ENCODE measurements around the gene GABRA4. TPM values are rescaled to one million over a fixed set of nuclear protein-coding genes. Genes with fewer than 3 reads are reported as not detected.
A peak's percentile ranks its signal among the peaks of the same experiment; 100 is the strongest.

GABRA4 gene
- total and polyA plus RNA-seq, 10 of the 15 experiments (the other 5 are each of a cell fraction or from before 2014, with no cell fraction given) = 0.69 to 14.6 (median 1.1) TPM

- ChIA-PET POLR2A (no interaction called here), SMC1A (ENCODE audit: uncharacterized antibody, unreplicated experiment) (interaction anchor here (0.6 to 5.5 kb wide), 13 partner anchors 14 to 189 kb away, joined by 3 to 57 read pairs (median 5); no protein-coding TSS in a partner anchor), CTCF (interaction anchor here (0.7 to 6.3 kb wide), 25 partner anchors 21 to 703 kb away, joined by 3 to 79 read pairs (median 5); no protein-coding TSS in a partner anchor), RAD21 (ENCODE audit: unreplicated experiment) (interaction anchor here (0.7 to 3.0 kb wide), 15 partner anchors 17 to 188 kb away, joined by 3 to 52 read pairs (median 4); no protein-coding TSS in a partner anchor)
- 8% methylated on average over 39 of the region's 47 CpGs for WGBS (ENCODE audit: insufficient coverage, insufficient replicate concordance, low lambda C conversion rate, missing lambda C conversion rate)
- no peaks in the 10 kb centered on the region for H3K4me1 ChIP-seq (ENCODE audit: control insufficient read depth, insufficient read depth, low read length)
- peaks cover 2 to 10% of the 10 kb centered on the region in 2 experiments for H3K27me3 ChIP-seq (replicated peaks in 1 of 2; ENCODE audit: control insufficient read depth in 2 of 2, insufficient read depth in 2 of 2, low read length in 1 of 2)
- no peaks in the 10 kb centered on the region for H3K79me2 ChIP-seq (ENCODE audit: control insufficient read depth, insufficient read depth, low read length)
- no peaks in the 10 kb centered on the region for H4K20me1 ChIP-seq (ENCODE audit: control insufficient read depth, insufficient read depth)
- H3K4me3 ChIP-seq = peak overlapping the region; percentile 21; the same call in 1 of the 2 replicates
- H3K36me3 ChIP-seq (ENCODE audit: control insufficient read depth in 2 of 2, insufficient read depth in 2 of 2, low read length in 1 of 2) = no peaks in the 10 kb centered on the region
- peak; percentile 98 for ATAC-seq
- H2AFZ ChIP-seq (ENCODE audit: control insufficient read depth, low read depth, low read length) = peak overlapping the region; percentile 52; the same call in 1 of the 2 replicates
- BruUV-seq (replicated peaks) = no TSS peak
- H3K4me2 ChIP-seq (ENCODE audit: control insufficient read depth, insufficient read depth) = peak overlapping the region; percentile 36
- intact Hi-C loops (cut with micrococcal nuclease; ENCODE audit: unreplicated experiment) (loop anchor here (1.0 to 5.0 kb wide), 4 partner anchors 95 to 350 kb away; no protein-coding TSS in a partner anchor), in situ Hi-C loops (cut with MboI) (loop anchor here (5.0 kb wide), 1 partner anchor 100 kb away; no protein-coding TSS in a partner anchor)
- no peak overlapping the region for H3K27ac ChIP-seq (ENCODE audit: control insufficient read depth, insufficient read depth)
- H3K9me3 ChIP-seq (replicated peaks; ENCODE audit: control insufficient read depth, insufficient read depth, low read length) = no peaks in the 10 kb centered on the region
- DNase-seq (ENCODE audit: low read depth, low spot score) = no peak
- FAIRE-seq = peak; percentile 44
- no peak overlapping the region for H3K9ac ChIP-seq (ENCODE audit: control insufficient read depth, insufficient read depth, low read length)
- no peak for TF ChIP-seq E2F8 (IDR thresholded peaks at IDR 0.05; ENCODE audit: low read depth, partially characterized antibody)
- no peak for TF ChIP-seq SREBF2 (IDR thresholded peaks at IDR 0.05; ENCODE audit: low read length)
- no peak for TF ChIP-seq ATF7 (IDR thresholded peaks at IDR 0.05; ENCODE audit: low read depth)
- TF ChIP-seq ZBTB11 (CRISPR knock-in tag; IDR thresholded peaks at IDR 0.05) = no peak
- no peak for TF ChIP-seq MEF2A (IDR thresholded peaks at IDR 0.05; ENCODE audit: insufficient read depth, low read depth, low read length)
- TF ChIP-seq IRF5 (IDR thresholded peaks at IDR 0.05; ENCODE audit: borderline replicate concordance) = no peak
- TF ChIP-seq PRDM15 (CRISPR knock-in tag; IDR thresholded peaks at IDR 0.05) = no peak
- no peak for TF ChIP-seq CHD2 (IDR thresholded peaks at IDR 0.05; ENCODE audit: borderline replicate concordance, low read depth, low read length)
These were observed 39.2 kb upstream of the GABRA4 start for GRCh38 chr4:47032405-47033106.
